Tibial artery (tissue), 4 donors: ENCODE measurements around the gene ARHGEF28.

Experiments used
- DNase-seq, 2 donors: peaks; one replicate each; pipeline ENCODE4 v3.0.0-alpha.2; 2019
- H3K27ac ChIP-seq, 2 donors: fragments of 200-600 bp; sonication (generic) in 1 of 2; 1 replicate in 1 of 2; 2 replicates in 1 of 2; pipeline ENCODE4 v1.5.1; 2018 to 2019; ENCODE audit warnings: mild to moderate bottlenecking in 1 of 2
- H3K27me3 ChIP-seq, 2 donors: fragments of 200-600 bp; sonication (generic) in 1 of 2; one replicate each; pipeline versions ENCODE4 v1.5.1 to v1.6.0; 2016 to 2019
- H3K36me3 ChIP-seq, 3 donors: fragments of 200-600 bp; sonication (generic) in 2 of 3; one replicate each; pipeline ENCODE4 v1.5.1; 2016 to 2019; ENCODE audit warnings: mild to moderate bottlenecking in 2 of 3
- H3K4me1 ChIP-seq, 4 donors: fragments of 200-600 bp; sonication (generic) in 2 of 4; 1 replicate in 3 of 4; 2 replicates in 1 of 4; pipeline ENCODE4 v1.5.1; 2016 to 2019
- H3K4me3 ChIP-seq, 2 donors: fragments of 200-600 bp; sonication (generic) in 1 of 2; 1 replicate in 1 of 2; 2 replicates in 1 of 2; pipeline ENCODE4 v1.5.1; 2018 to 2019; ENCODE audit warnings: mild to moderate bottlenecking in 2 of 2
- H3K9me3 ChIP-seq, 3 donors: fragments of 200-600 bp; sonication (generic) in 1 of 3; one replicate each; pipeline ENCODE4 v1.5.1; 2016 to 2019
- CTCF ChIP-seq, 2 experiments: fragments of 200-600 bp in 1 of 2; fragments of 450-650 bp in 1 of 2; IDR thresholded peaks; one replicate each; pipeline ENCODE4 v1.5.1; 2017 to 2019; ENCODE audit warnings: antibody characterized with exemption in 2 of 2, mild to moderate bottlenecking in 1 of 2, moderate library complexity in 1 of 2
- intact Hi-C: fragments of 100-400 bp; cut with DNase I; formaldehyde crosslinking; loops from one replicate; pipeline ENCODE4 v1.15.0; 2023; ENCODE audit warnings: low total_unique reads

The ARHGEF28 gene

DNA sequence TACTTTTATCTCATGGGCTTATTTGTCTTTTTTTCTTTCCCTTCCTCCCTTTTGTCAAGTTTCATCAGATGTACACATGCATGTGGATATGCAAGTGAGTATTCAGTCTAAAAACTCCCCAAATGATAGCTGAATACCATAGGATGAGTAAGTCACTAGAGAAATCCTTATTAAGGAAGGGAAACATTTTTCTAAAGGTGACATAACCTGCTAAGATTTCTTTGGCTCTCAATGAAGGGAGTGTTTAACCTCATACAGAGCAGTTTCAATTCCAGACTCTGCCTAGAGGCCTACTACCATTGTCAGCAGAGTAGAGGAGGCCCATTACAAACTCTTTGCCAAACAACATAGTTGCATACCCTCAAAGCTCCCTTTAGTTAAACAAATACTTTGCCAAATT, 192.4 kb downstream of the ARHGEF28 start:
- no peak for TF ChIP-seq CTCF (IDR thresholded peaks at IDR 0.05)
- Histone ChIP-seq H3K27me3 (no peaks in the 10 kb centered on the region), H3K36me3 (no peaks in the 10 kb centered on the region), H3K4me3 (no peak overlapping the region), H3K27ac (no peak overlapping the region), H3K4me1 (peaks cover 0 to 20% (median 0%) of the 10 kb centered on the region in 4 donors), H3K9me3 (no peaks in the 10 kb centered on the region)
- intact Hi-C loops, result no loop called here
- DNase-seq, result no peak

GRCh38 chr5:73820326-73820725, 194.3 kb downstream of the ARHGEF28 start:
- TF ChIP-seq CTCF (IDR thresholded peaks at IDR 0.05), result no peak
- no peaks in the 10 kb centered on the region for H3K9me3 ChIP-seq
- no peaks in the 10 kb centered on the region for H3K27me3 ChIP-seq
- H3K27ac ChIP-seq, result no peak overlapping the region
- no peak for DNase-seq
- intact Hi-C loops, result no loop called here
- H3K4me1 ChIP-seq, result peaks cover 0 to 20% (median 0%) of the 10 kb centered on the region in 4 donors
- H3K36me3 ChIP-seq, result no peaks in the 10 kb centered on the region
- no peak overlapping the region for H3K4me3 ChIP-seq

GRCh38 chr5:73821003-73821402, 195.0 kb downstream of the ARHGEF28 start:
- peaks cover 0 to 21% (median 2%) of the 10 kb centered on the region in 4 donors for H3K4me1 ChIP-seq
- TF ChIP-seq CTCF (IDR thresholded peaks at IDR 0.05), result no peak
- no peaks in the 10 kb centered on the region for H3K27me3 ChIP-seq
- no peak for DNase-seq
- intact Hi-C loops, result no loop called here
- no peaks in the 10 kb centered on the region for H3K9me3 ChIP-seq
- no peak overlapping the region for H3K4me3 ChIP-seq
- no peaks in the 10 kb centered on the region for H3K36me3 ChIP-seq
- no peak overlapping the region for H3K27ac ChIP-seq

DNA sequence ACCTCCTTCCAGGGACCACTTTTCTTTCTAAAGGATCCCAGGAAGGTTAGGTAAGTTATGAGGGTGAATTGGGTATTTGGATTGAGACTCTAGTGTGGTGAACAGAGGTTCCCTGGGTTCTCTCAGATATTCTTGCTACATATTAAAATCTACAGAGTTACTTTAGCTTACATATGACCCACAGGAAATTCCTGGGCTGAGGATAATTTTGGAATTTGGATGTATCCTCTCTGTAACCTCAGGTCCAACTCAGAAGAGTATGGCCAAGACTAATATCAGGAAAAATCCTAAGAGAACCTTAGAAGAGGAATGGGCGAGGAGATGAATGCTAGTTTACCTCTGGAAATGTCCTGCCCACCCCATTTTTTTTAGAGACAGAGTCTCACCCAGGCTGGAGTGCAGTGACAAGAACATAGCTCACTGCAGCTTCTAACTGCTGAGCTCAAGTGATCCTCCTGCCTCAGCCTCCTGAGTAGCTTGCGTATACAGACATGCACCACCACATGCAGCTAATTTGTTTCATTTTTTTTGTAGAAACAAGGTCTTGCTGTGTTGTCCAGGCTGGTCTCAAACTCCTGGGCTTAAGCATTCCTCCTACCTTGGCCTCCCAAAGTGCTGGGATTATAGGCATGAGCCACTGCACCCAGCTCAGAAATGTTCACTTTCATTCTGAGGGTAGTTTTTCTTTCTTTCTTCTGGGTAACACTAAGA, 196.4 kb downstream of the ARHGEF28 start:
- Histone ChIP-seq H3K4me3 (no peak overlapping the region), H3K9me3 (no peaks in the 10 kb centered on the region), H3K27me3 (no peaks in the 10 kb centered on the region), H3K36me3 (no peaks in the 10 kb centered on the region), H3K27ac (no peak overlapping the region), H3K4me1 (peaks cover 0 to 31% (median 9%) of the 10 kb centered on the region in 4 donors)
- TF ChIP-seq CTCF (IDR thresholded peaks at IDR 0.05), result no peak
- no peak for DNase-seq
- intact Hi-C loops, result no loop called here

GRCh38 chr5:73822989-73823339, 197.0 kb downstream of the ARHGEF28 start:
- Histone ChIP-seq H3K4me1 (peaks cover 0 to 31% (median 9%) of the 10 kb centered on the region in 4 donors), H3K9me3 (no peaks in the 10 kb centered on the region), H3K27ac (no peak overlapping the region), H3K36me3 (no peaks in the 10 kb centered on the region), H3K4me3 (no peak overlapping the region), H3K27me3 (no peaks in the 10 kb centered on the region)
- intact Hi-C loops, result no loop called here
- no peak for TF ChIP-seq CTCF (IDR thresholded peaks at IDR 0.05)
- no peak for DNase-seq
